Esophagus muscularis mucosa (tissue), 4 donors: ENCODE data around the gene CMTM5.
A peak's percentile ranks its signal among the peaks of the same experiment; 100 is the strongest.

Source experiments
- EP300 ChIP-seq: sonication (generic); formaldehyde crosslinking; IDR thresholded peaks from one replicate; pipeline ENCODE4 v1.6.1; 2017; ENCODE audit warnings: antibody characterized with exemption
- POLR2A ChIP-seq: fragments of 450-650 bp; IDR thresholded peaks from one replicate; pipeline ENCODE4 v1.6.1; 2017; ENCODE audit warnings: antibody characterized with exemption, moderate library complexity, mild to moderate bottlenecking, low read depth
- POLR2AphosphoS5 ChIP-seq, 2 donors: sonication (generic); formaldehyde crosslinking; IDR thresholded peaks; one replicate each; pipeline ENCODE4 v1.6.1; 2017; ENCODE audit warnings: antibody characterized with exemption in 2 of 2
- TF ChIP-seq, protein P1 (sequence below), 3 experiments: fragments of 200-600 bp in 2 of 3; fragments of 450-650 bp in 1 of 3; sonication (generic) in 2 of 3; IDR thresholded peaks; one replicate each; pipeline ENCODE4 v1.5.1; 2017 to 2019; ENCODE audit warnings: antibody characterized with exemption in 3 of 3, mild to moderate bottlenecking in 2 of 3, moderate library complexity in 1 of 3

DNA sequence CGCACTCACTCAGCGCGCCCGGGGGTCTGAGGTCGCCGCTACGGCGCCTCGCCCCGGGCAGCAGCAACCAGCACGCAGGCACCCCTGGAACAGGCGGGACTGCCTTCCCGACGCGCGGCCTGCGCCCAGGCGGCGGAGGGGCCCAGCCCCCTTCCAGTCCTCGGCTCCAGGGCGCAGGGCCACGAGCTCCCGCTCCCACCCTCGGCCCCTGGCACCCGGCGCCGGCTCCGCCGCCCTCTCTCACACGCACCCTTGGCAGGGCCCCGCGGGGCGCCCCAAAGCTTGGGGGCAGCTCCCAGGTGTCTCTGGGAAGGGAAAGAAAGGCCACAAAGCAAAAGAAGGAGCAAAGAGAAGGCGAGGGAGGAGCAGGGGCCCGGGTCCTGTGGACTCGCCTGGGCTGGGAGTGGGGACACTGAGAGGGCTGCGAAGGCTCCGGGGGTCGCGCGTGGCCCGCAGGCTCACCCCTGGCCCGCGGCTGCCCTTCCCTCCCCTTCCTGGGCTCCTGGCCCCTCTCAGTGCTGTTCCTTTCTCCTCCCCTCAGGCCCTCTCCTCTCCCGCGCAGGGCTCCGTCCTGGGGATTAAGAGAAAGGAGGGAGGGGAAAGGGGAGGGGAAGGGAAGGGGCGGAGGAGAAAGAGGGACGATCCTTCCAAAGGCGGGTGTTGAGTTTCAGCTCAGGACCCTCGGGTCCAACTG is 11.0 kb upstream of the CMTM5 start:
- TF ChIP-seq POLR2A (peak; percentile 36), EP300 (no peak), POLR2AphosphoS5 (IDR thresholded peaks at IDR 0.05) (peak; percentile 80 to 88)
- TF ChIP-seq, protein P1, sequence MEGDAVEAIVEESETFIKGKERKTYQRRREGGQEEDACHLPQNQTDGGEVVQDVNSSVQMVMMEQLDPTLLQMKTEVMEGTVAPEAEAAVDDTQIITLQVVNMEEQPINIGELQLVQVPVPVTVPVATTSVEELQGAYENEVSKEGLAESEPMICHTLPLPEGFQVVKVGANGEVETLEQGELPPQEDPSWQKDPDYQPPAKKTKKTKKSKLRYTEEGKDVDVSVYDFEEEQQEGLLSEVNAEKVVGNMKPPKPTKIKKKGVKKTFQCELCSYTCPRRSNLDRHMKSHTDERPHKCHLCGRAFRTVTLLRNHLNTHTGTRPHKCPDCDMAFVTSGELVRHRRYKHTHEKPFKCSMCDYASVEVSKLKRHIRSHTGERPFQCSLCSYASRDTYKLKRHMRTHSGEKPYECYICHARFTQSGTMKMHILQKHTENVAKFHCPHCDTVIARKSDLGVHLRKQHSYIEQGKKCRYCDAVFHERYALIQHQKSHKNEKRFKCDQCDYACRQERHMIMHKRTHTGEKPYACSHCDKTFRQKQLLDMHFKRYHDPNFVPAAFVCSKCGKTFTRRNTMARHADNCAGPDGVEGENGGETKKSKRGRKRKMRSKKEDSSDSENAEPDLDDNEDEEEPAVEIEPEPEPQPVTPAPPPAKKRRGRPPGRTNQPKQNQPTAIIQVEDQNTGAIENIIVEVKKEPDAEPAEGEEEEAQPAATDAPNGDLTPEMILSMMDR (IDR thresholded peaks at IDR 0.05), result no peak
